WTC11 (cell line): Measurements from ENCODE around the gene ATAD3C.

Experiments
- SMAD3 ChIP-seq: sonication (generic); formaldehyde crosslinking; IDR thresholded peaks from 2 replicates; pipeline ENCODE4 v1.8.0; 2022; ENCODE audit warnings: missing genetic modification reagents, mild to moderate bottlenecking, borderline replicate concordance
- ZNF121 ChIP-seq: sonication (generic); formaldehyde crosslinking; IDR thresholded peaks from 2 replicates; pipeline ENCODE4 v1.8.0; 2023; ENCODE audit warnings: missing genetic modification reagents
- ZNF263 ChIP-seq: sonication (generic); formaldehyde crosslinking; IDR thresholded peaks from 2 replicates; pipeline ENCODE4 v1.8.1; 2022; ENCODE audit warnings: low read depth, mild to moderate bottlenecking, moderate library complexity, missing genetic modification reagents
- TF ChIP-seq, protein P1 (sequence below): fragments of 200-600 bp; IDR thresholded peaks from 2 replicates; pipeline ENCODE4 v1.8.0; 2022; ENCODE audit warnings: antibody characterized with exemption
- TF ChIP-seq, protein P2 (sequence below): sonication (generic); formaldehyde crosslinking; IDR thresholded peaks from 2 replicates; pipeline ENCODE4 v1.8.1; 2022; ENCODE audit warnings: low read depth, missing genetic modification reagents, borderline replicate concordance
- TF ChIP-seq, protein P3 (sequence below): sonication (generic); formaldehyde crosslinking; IDR thresholded peaks from 2 replicates; pipeline ENCODE4 v1.8.1; 2023; ENCODE audit warnings: mild to moderate bottlenecking, missing genetic modification reagents, moderate library complexity
- TF ChIP-seq, protein P4 (sequence below): sonication (generic); formaldehyde crosslinking; IDR thresholded peaks from 2 replicates; pipeline ENCODE4 v1.8.0; 2023; ENCODE audit warnings: missing genetic modification reagents
- TF ChIP-seq, protein P5 (sequence below): sonication (generic); formaldehyde crosslinking; IDR thresholded peaks from 2 replicates; pipeline ENCODE4 v1.8.0; 2022; ENCODE audit warnings: missing genetic modification reagents

GRCh38 chr1:1428174-1428573 is 21.3 kb upstream of the ATAD3C start:
- TF ChIP-seq, protein P1, sequence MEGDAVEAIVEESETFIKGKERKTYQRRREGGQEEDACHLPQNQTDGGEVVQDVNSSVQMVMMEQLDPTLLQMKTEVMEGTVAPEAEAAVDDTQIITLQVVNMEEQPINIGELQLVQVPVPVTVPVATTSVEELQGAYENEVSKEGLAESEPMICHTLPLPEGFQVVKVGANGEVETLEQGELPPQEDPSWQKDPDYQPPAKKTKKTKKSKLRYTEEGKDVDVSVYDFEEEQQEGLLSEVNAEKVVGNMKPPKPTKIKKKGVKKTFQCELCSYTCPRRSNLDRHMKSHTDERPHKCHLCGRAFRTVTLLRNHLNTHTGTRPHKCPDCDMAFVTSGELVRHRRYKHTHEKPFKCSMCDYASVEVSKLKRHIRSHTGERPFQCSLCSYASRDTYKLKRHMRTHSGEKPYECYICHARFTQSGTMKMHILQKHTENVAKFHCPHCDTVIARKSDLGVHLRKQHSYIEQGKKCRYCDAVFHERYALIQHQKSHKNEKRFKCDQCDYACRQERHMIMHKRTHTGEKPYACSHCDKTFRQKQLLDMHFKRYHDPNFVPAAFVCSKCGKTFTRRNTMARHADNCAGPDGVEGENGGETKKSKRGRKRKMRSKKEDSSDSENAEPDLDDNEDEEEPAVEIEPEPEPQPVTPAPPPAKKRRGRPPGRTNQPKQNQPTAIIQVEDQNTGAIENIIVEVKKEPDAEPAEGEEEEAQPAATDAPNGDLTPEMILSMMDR = no peak
- TF ChIP-seq, protein P2, sequence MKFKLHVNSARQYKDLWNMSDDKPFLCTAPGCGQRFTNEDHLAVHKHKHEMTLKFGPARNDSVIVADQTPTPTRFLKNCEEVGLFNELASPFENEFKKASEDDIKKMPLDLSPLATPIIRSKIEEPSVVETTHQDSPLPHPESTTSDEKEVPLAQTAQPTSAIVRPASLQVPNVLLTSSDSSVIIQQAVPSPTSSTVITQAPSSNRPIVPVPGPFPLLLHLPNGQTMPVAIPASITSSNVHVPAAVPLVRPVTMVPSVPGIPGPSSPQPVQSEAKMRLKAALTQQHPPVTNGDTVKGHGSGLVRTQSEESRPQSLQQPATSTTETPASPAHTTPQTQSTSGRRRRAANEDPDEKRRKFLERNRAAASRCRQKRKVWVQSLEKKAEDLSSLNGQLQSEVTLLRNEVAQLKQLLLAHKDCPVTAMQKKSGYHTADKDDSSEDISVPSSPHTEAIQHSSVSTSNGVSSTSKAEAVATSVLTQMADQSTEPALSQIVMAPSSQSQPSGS = no peak
- TF ChIP-seq, protein P3, sequence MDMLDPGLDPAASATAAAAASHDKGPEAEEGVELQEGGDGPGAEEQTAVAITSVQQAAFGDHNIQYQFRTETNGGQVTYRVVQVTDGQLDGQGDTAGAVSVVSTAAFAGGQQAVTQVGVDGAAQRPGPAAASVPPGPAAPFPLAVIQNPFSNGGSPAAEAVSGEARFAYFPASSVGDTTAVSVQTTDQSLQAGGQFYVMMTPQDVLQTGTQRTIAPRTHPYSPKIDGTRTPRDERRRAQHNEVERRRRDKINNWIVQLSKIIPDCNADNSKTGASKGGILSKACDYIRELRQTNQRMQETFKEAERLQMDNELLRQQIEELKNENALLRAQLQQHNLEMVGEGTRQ (CRISPR knock-in tag) = no peak
- TF ChIP-seq ZNF263 (CRISPR knock-in tag) (no peak), ZNF121 (CRISPR knock-in tag) (no peak), SMAD3 (CRISPR knock-in tag) (no peak)
- TF ChIP-seq, protein P4, sequence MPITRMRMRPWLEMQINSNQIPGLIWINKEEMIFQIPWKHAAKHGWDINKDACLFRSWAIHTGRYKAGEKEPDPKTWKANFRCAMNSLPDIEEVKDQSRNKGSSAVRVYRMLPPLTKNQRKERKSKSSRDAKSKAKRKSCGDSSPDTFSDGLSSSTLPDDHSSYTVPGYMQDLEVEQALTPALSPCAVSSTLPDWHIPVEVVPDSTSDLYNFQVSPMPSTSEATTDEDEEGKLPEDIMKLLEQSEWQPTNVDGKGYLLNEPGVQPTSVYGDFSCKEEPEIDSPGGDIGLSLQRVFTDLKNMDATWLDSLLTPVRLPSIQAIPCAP (CRISPR knock-in tag) = no peak
- TF ChIP-seq, protein P5, sequence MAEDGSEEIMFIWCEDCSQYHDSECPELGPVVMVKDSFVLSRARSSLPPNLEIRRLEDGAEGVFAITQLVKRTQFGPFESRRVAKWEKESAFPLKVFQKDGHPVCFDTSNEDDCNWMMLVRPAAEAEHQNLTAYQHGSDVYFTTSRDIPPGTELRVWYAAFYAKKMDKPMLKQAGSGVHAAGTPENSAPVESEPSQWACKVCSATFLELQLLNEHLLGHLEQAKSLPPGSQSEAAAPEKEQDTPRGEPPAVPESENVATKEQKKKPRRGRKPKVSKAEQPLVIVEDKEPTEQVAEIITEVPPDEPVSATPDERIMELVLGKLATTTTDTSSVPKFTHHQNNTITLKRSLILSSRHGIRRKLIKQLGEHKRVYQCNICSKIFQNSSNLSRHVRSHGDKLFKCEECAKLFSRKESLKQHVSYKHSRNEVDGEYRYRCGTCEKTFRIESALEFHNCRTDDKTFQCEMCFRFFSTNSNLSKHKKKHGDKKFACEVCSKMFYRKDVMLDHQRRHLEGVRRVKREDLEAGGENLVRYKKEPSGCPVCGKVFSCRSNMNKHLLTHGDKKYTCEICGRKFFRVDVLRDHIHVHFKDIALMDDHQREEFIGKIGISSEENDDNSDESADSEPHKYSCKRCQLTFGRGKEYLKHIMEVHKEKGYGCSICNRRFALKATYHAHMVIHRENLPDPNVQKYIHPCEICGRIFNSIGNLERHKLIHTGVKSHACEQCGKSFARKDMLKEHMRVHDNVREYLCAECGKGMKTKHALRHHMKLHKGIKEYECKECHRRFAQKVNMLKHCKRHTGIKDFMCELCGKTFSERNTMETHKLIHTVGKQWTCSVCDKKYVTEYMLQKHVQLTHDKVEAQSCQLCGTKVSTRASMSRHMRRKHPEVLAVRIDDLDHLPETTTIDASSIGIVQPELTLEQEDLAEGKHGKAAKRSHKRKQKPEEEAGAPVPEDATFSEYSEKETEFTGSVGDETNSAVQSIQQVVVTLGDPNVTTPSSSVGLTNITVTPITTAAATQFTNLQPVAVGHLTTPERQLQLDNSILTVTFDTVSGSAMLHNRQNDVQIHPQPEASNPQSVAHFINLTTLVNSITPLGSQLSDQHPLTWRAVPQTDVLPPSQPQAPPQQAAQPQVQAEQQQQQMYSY = no peak
